Osteocyte (in vitro differentiated cells): ENCODE data around the gene SLAIN2. TPM values are rescaled to one million over a fixed set of nuclear protein-coding genes. Genes with fewer than 3 reads are reported as not detected.
"Not testable (repeated sequence)": the region's sequence is repeated elsewhere in the genome, so short reads cannot be mapped to it uniquely, and the experiment has no call there.

Source experiments
- DNase-seq: peaks from one replicate; pipeline ENCODE4 v3.0.0; 2021; ENCODE audit warnings: mixed read lengths; ENCODE audit not compliant: unreplicated experiment; ENCODE audit errors: extremely low spot score
- H3K27ac Mint-ChIP-seq: one replicate; pipeline ENCODE4 v1.8.0; 2021; ENCODE audit warnings: mild to moderate bottlenecking, mixed read lengths; ENCODE audit not compliant: unreplicated experiment
- H3K27me3 Mint-ChIP-seq: one replicate; pipeline ENCODE4 v1.8.0; 2021; ENCODE audit warnings: mixed read lengths; ENCODE audit not compliant: unreplicated experiment
- H3K36me3 Mint-ChIP-seq: one replicate; pipeline ENCODE4 v1.8.0; 2021; ENCODE audit warnings: mixed read lengths; ENCODE audit not compliant: unreplicated experiment
- H3K4me1 Mint-ChIP-seq: one replicate; pipeline ENCODE4 v1.8.0; 2021; ENCODE audit warnings: mixed read lengths; ENCODE audit not compliant: unreplicated experiment
- H3K4me3 Mint-ChIP-seq: one replicate; pipeline ENCODE4 v1.8.0; 2021; ENCODE audit warnings: mild to moderate bottlenecking, moderate library complexity, mixed read lengths; ENCODE audit not compliant: unreplicated experiment
- H3K9me3 Mint-ChIP-seq: one replicate; pipeline ENCODE4 v1.8.0; 2021; ENCODE audit warnings: mixed read lengths; ENCODE audit not compliant: unreplicated experiment
- CTCF ChIP-seq: fragments of 200-600 bp; sonication (generic); IDR thresholded peaks from 2 replicates; pipeline ENCODE4 v1.5.0; 2021; ENCODE audit warnings: antibody characterized with exemption, mild to moderate bottlenecking, moderate library complexity
- total RNA-seq: library from RNA; stranded (reverse); gene quantifications from 2 replicates; pipeline ENCODE4 v1.2.1, GENCODE V29; 2021

SLAIN2 gene
- total RNA-seq, 1 donor from 2014 or later = 82.7 TPM

GRCh38 chr4:48429709-48430474 lies 88.6 kb downstream of the SLAIN2 start:
- no peak for DNase-seq
- Mint-ChIP-seq H3K4me3 (no peak overlapping the region), H3K27ac (no peak overlapping the region), H3K27me3 (no peaks in the 10 kb centered on the region), H3K4me1 (no peaks in the 10 kb centered on the region), H3K36me3 (peaks cover 11% of the 10 kb centered on the region), H3K9me3 (no peaks in the 10 kb centered on the region)
- TF ChIP-seq CTCF = no peak

- no peak for DNase-seq
- no peak for TF ChIP-seq CTCF
- Mint-ChIP-seq H3K36me3 (peaks cover 9% of the 10 kb centered on the region), H3K9me3 (no peaks in the 10 kb centered on the region), H3K4me1 (no peaks in the 10 kb centered on the region), H3K27ac (no peak overlapping the region), H3K27me3 (no peaks in the 10 kb centered on the region), H3K4me3 (no peak overlapping the region)
These were observed 90.1 kb downstream of the SLAIN2 start for GRCh38 chr4:48431401-48431800.

- no peak overlapping the region for H3K27ac Mint-ChIP-seq
- no peak for DNase-seq
- no peaks in the 10 kb centered on the region for H3K27me3 Mint-ChIP-seq
- no peak for TF ChIP-seq CTCF
- H3K36me3 Mint-ChIP-seq = peaks cover 8% of the 10 kb centered on the region
- no peak overlapping the region for H3K4me3 Mint-ChIP-seq
- no peaks in the 10 kb centered on the region for H3K9me3 Mint-ChIP-seq
- no peaks in the 10 kb centered on the region for H3K4me1 Mint-ChIP-seq
These were observed 90.7 kb downstream of the SLAIN2 start for GRCh38 chr4:48432017-48432416.

- no peak for TF ChIP-seq CTCF
- Mint-ChIP-seq H3K27ac (no peak overlapping the region), H3K27me3 (peaks cover 13% of the 10 kb centered on the region), H3K4me1 (no peaks in the 10 kb centered on the region), H3K36me3 (no peaks in the 10 kb centered on the region), H3K4me3 (no peak overlapping the region), H3K9me3 (no peaks in the 10 kb centered on the region)
- DNase-seq = no peak
These were observed 95.0 kb downstream of the SLAIN2 start for GRCh38 chr4:48436318-48436717.

- no peak for DNase-seq
- Mint-ChIP-seq H3K27ac (no peak overlapping the region), H3K4me1 (no peaks in the 10 kb centered on the region), H3K9me3 (no peaks in the 10 kb centered on the region), H3K4me3 (no peak overlapping the region), H3K27me3 (peaks cover 13% of the 10 kb centered on the region), H3K36me3 (no peaks in the 10 kb centered on the region)
- TF ChIP-seq CTCF = no peak
These were observed 98.7 kb downstream of the SLAIN2 start for GRCh38 chr4:48439988-48440387.

GRCh38 chr4:48440914-48441313 lies 99.6 kb downstream of the SLAIN2 start:
- not testable (repeated sequence) for H3K9me3 Mint-ChIP-seq
- H3K27me3 Mint-ChIP-seq = peaks cover 13% of the 10 kb centered on the region

More at GRCh38 chr4:48440914-48441313, 99.6 kb downstream of the SLAIN2 start:
- H3K4me1 Mint-ChIP-seq, H3K4me3 Mint-ChIP-seq, H3K27ac Mint-ChIP-seq, DNase-seq, H3K36me3 Mint-ChIP-seq: not testable (repeated sequence)
